Naive thymus-derived CD4-positive, alpha-beta T cell (primary cell): Measurements from ENCODE around the gene LRGUK. TPM values are rescaled to one million over a fixed set of nuclear protein-coding genes. Genes with fewer than 3 reads are reported as not detected.

Source experiments
- ATAC-seq: fragments of 150-1000 bp; cut with Tn5 transposase; 2 replicates; pipeline ENCODE4 v1.10.0; 2021; ENCODE audit warnings: mild to moderate bottlenecking, moderate library complexity
- CTCF ChIA-PET: fragments of 350-600 bp; sonication (Branson Sonifier 250); formaldehyde crosslinking; loops from one replicate; lab custom pipeline; 2021; ENCODE audit warnings: antibody characterized with exemption; lab: Charles Lee
- POLR2A ChIA-PET: fragments of 350-600 bp; sonication (Branson Sonifier 250); formaldehyde crosslinking; loops from one replicate; lab custom pipeline; 2021; ENCODE audit warnings: antibody characterized with exemption, inconsistent platforms; lab: Charles Lee
- DNase-seq, 9 donors: peaks; one replicate each; pipeline versions ENCODE4 v3.0.0 to v3.0.0-alpha.2; 2020 to 2022; ENCODE audit warnings: mixed read lengths in 1 of 9
- H3K27ac ChIP-seq: one replicate; pipeline ENCODE4 v1.7.0; 2013; ENCODE audit warnings: mild to moderate bottlenecking, low read depth, low read length, moderate library complexity
- H3K27me3 ChIP-seq, 2 donors: one replicate each; pipeline ENCODE4 v1.7.0; 2013; ENCODE audit warnings: low read length in 2 of 2, mild to moderate bottlenecking in 2 of 2, moderate library complexity in 2 of 2; ENCODE audit not compliant: control insufficient read depth in 2 of 2, insufficient read depth in 2 of 2
- H3K36me3 ChIP-seq, 3 experiments: 1 replicate in 2 of 3; 2 replicates in 1 of 3; pipeline ENCODE4 v1.7.0; 2013; ENCODE audit warnings: low read length in 3 of 3, mild to moderate bottlenecking in 3 of 3, moderate library complexity in 1 of 3; ENCODE audit not compliant: insufficient read depth in 3 of 3, control insufficient read depth in 2 of 3
- H3K4me1 ChIP-seq, 2 donors: one replicate each; pipeline ENCODE4 v1.7.0; 2013; ENCODE audit warnings: low read length in 2 of 2, mild to moderate bottlenecking in 2 of 2, moderate library complexity in 1 of 2; ENCODE audit not compliant: control insufficient read depth in 2 of 2, insufficient read depth in 2 of 2
- H3K4me3 ChIP-seq: 2 replicates; pipeline ENCODE4 v1.7.0; 2013; ENCODE audit warnings: mild to moderate bottlenecking, low read length
- H3K9me3 ChIP-seq, 3 experiments: 1 replicate in 2 of 3; 2 replicates in 1 of 3; pipeline ENCODE4 v1.7.0; 2013; ENCODE audit warnings: low read length in 3 of 3; ENCODE audit not compliant: control insufficient read depth in 2 of 3
- H3K27ac Mint-ChIP-seq, 9 donors: one replicate each; pipeline ENCODE4 v1.8.0; 2020 to 2022; ENCODE audit warnings: mixed read lengths in 9 of 9, mild to moderate bottlenecking in 8 of 9, moderate library complexity in 5 of 9, inconsistent platforms in 2 of 9
- H3K27me3 Mint-ChIP-seq, 5 donors: one replicate each; pipeline ENCODE4 v1.8.0; 2021 to 2022; ENCODE audit warnings: mixed read lengths in 5 of 5, mild to moderate bottlenecking in 1 of 5
- H3K36me3 Mint-ChIP-seq, 5 donors: one replicate each; pipeline ENCODE4 v1.8.0; 2020 to 2022; ENCODE audit warnings: mixed read lengths in 5 of 5, mild to moderate bottlenecking in 3 of 5, inconsistent platforms in 1 of 5
- H3K4me1 Mint-ChIP-seq, 7 donors: one replicate each; pipeline ENCODE4 v1.8.0; 2020 to 2022; ENCODE audit warnings: mixed read lengths in 7 of 7, mild to moderate bottlenecking in 3 of 7, inconsistent platforms in 1 of 7
- H3K4me3 Mint-ChIP-seq, 10 donors: one replicate each; pipeline ENCODE4 v1.8.0; 2020 to 2022; ENCODE audit warnings: mild to moderate bottlenecking in 10 of 10, mixed read lengths in 10 of 10, moderate library complexity in 6 of 10, inconsistent platforms in 2 of 10
- H3K9me3 Mint-ChIP-seq, 11 donors: one replicate each; pipeline ENCODE4 v1.8.0; 2020 to 2022; ENCODE audit warnings: mixed read lengths in 11 of 11, mild to moderate bottlenecking in 4 of 11, inconsistent platforms in 1 of 11, moderate library complexity in 1 of 11
- intact Hi-C, 2 donors: fragments of 100-400 bp; cut with micrococcal nuclease; formaldehyde crosslinking; loops; one replicate each; pipeline ENCODE4 v1.15.1; 2023
- polyA plus RNA-seq, 2 donors: library from polyadenylated mRNA; unstranded; fragments of 300-500 nt; fragmentation: Illumina TruSeq; gene quantifications; one replicate each; pipeline ENCODE4 v1.2.3, GENCODE V29; 2021
- total RNA-seq, 6 experiments: library from RNA in 5 of 6; stranded (reverse) in 5 of 6; gene quantifications; 1 replicate in 5 of 6; 2 replicates in 1 of 6; pipeline ENCODE4 v1.2.3 and lab custom pipeline; 2021 to 2026

Gene LRGUK
- total and polyA plus RNA-seq, 7 experiments from 2014 or later: 0.22 to 1.0 (median 0.39) TPM; not detected in 1

- intact Hi-C loops: no loop called here
- Mint-ChIP-seq H3K4me3 (no peak overlapping the region), H3K9me3 (no peaks in the 10 kb centered on the region), H3K4me1 (no peaks in the 10 kb centered on the region), H3K27ac (no peak overlapping the region), H3K27me3 (peaks cover 0 to 16% (median 0%) of the 10 kb centered on the region in 5 donors), H3K36me3 (no peaks in the 10 kb centered on the region)
- no peaks in the 10 kb centered on the region for H3K9me3 ChIP-seq
- no peak overlapping the region for H3K27ac ChIP-seq
- POLR2A ChIA-PET: no interaction called here
- CTCF ChIA-PET: no interaction called here
- ATAC-seq: no peak
- H3K4me3 ChIP-seq: no peak overlapping the region
- no peak for DNase-seq
- no peaks in the 10 kb centered on the region for H3K27me3 ChIP-seq
- no peaks in the 10 kb centered on the region for H3K36me3 ChIP-seq
- no peaks in the 10 kb centered on the region for H3K4me1 ChIP-seq
These were observed 61.2 kb downstream of the LRGUK start for GRCh38 chr7:134188311-134188710.

DNA sequence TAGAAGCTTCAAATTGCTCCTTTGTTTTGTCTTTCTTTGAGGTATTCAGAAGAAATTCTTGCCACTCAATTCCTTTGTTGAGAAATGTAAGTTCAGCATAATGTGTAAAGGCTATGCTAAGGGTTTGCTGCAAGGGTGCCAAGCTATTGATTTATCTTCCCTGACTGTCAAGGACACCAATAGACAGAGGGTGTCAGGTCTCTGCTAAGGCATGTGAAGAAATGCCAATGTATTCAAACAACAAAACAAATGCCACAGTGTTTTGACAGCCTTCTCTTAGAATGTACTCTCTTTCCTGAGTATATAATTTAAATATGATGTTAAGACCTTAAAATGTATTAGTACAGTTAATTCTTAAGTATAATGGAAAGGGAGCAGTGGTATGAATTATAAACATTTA, 62.4 kb downstream of the LRGUK start:
- peaks cover 0 to 11% (median 4%) of the 10 kb centered on the region in 5 donors for H3K27me3 Mint-ChIP-seq
- POLR2A ChIA-PET: no interaction called here
- no peak overlapping the region for H3K4me3 Mint-ChIP-seq

DNA sequence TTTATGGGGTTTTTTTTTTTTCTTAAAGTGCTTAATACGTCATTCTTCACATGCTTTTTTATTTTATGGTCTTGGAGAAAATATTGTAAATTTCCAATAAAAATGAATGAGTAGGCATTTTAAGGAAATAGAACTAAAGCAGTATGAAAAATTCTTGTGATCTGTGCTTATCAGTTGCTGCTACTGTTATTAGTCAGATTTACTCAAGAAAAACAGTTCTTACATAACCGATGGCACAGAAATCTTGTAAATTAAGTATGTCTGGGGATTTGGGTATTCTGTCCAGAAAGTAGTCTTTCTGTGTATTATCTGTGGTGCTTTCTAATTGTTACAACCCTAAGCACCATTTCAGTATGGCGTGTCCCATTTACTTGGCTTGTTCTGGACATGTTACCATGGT, 64.7 kb downstream of the LRGUK start:
- Histone ChIP-seq H3K27ac (no peak overlapping the region), H3K9me3 (no peaks in the 10 kb centered on the region), H3K36me3 (no peaks in the 10 kb centered on the region), H3K4me1 (no peaks in the 10 kb centered on the region), H3K4me3 (no peak overlapping the region), H3K27me3 (no peaks in the 10 kb centered on the region)
- H3K27me3 Mint-ChIP-seq: peaks cover 0 to 11% (median 4%) of the 10 kb centered on the region in 5 donors
- H3K4me3 Mint-ChIP-seq: no peak overlapping the region
- H3K27ac Mint-ChIP-seq: no peak overlapping the region
- no peaks in the 10 kb centered on the region for H3K36me3 Mint-ChIP-seq
- POLR2A ChIA-PET: no interaction called here
- intact Hi-C loops: no loop called here
- no peaks in the 10 kb centered on the region for H3K9me3 Mint-ChIP-seq
- no peak for DNase-seq
- no peak for ATAC-seq
- no peaks in the 10 kb centered on the region for H3K4me1 Mint-ChIP-seq
- CTCF ChIA-PET: no interaction called here

More for the DNA sequence above, 62.4 kb downstream of the LRGUK start:
- Mint-ChIP-seq H3K9me3 (no peaks in the 10 kb centered on the region), H3K27ac (no peak overlapping the region), H3K4me1 (no peaks in the 10 kb centered on the region), H3K36me3 (no peaks in the 10 kb centered on the region)
- intact Hi-C loops: no loop called here
- Histone ChIP-seq H3K4me1 (no peaks in the 10 kb centered on the region), H3K27me3 (no peaks in the 10 kb centered on the region), H3K27ac (no peak overlapping the region), H3K36me3 (no peaks in the 10 kb centered on the region), H3K4me3 (no peak overlapping the region), H3K9me3 (no peaks in the 10 kb centered on the region)
- no peak for ATAC-seq
- CTCF ChIA-PET: no interaction called here
- no peak for DNase-seq

DNA sequence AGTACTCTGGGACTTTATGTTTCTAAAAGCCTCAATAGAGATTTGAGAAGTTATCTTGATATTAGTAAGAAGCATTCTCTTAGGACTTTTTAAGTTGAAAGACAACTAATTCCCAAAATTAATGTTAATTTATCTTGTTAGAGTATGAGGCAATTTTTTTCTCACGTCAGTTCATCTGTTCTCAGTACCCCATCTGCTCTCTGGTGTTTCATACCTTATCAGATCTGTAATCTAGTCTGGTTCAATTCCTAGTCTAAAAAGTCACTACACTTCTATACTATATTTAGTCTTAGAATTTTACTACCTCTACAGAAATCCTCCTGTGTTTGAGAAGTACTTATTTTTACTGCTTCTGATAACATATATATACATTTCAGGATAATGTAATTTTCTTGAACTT, 66.1 kb downstream of the LRGUK start:
- DNase-seq: no peak
- Histone ChIP-seq H3K27me3 (no peaks in the 10 kb centered on the region), H3K27ac (no peak overlapping the region), H3K9me3 (no peaks in the 10 kb centered on the region), H3K4me1 (no peaks in the 10 kb centered on the region), H3K36me3 (no peaks in the 10 kb centered on the region), H3K4me3 (no peak overlapping the region)
- ATAC-seq: no peak
- no peak overlapping the region for H3K27ac Mint-ChIP-seq
- CTCF ChIA-PET: no interaction called here
- H3K27me3 Mint-ChIP-seq: peaks cover 0 to 10% (median 4%) of the 10 kb centered on the region in 5 donors
- no peaks in the 10 kb centered on the region for H3K4me1 Mint-ChIP-seq
- intact Hi-C loops: no loop called here
- no peak overlapping the region for H3K4me3 Mint-ChIP-seq
- H3K36me3 Mint-ChIP-seq: no peaks in the 10 kb centered on the region
- no peaks in the 10 kb centered on the region for H3K9me3 Mint-ChIP-seq
- POLR2A ChIA-PET: no interaction called here

DNA sequence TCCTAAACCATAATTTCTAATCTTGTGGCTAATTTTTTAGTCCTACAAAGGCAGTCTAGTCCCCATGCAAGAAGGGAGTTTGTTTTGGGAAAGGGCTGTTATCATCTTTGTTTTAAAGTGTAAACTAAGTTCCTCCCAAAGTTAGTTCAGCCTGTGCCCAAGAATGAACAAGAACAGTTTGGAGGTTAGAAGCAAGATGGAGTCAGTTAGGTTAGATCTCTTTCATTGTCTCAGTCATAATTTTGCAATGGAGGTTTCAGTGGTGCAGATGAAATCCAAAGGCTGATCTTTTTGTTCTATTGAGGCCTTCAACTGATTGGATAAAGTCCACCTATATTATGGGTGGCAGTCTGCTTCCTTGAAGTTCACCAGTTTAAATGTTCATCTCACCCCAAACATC, 68.1 kb downstream of the LRGUK start:
- Histone ChIP-seq H3K36me3 (no peaks in the 10 kb centered on the region), H3K9me3 (no peaks in the 10 kb centered on the region), H3K4me3 (no peak overlapping the region), H3K27ac (no peak overlapping the region), H3K27me3 (no peaks in the 10 kb centered on the region), H3K4me1 (no peaks in the 10 kb centered on the region)
- H3K4me1 Mint-ChIP-seq: no peaks in the 10 kb centered on the region
- DNase-seq (no peak), ATAC-seq (no peak)
- POLR2A ChIA-PET: no interaction called here
- H3K27ac Mint-ChIP-seq: no peak overlapping the region
- no peaks in the 10 kb centered on the region for H3K9me3 Mint-ChIP-seq
- H3K4me3 Mint-ChIP-seq: no peak overlapping the region
- intact Hi-C loops: no loop called here
- CTCF ChIA-PET: no interaction called here
- peaks cover 0 to 12% (median 3%) of the 10 kb centered on the region in 5 donors for H3K27me3 Mint-ChIP-seq
- H3K36me3 Mint-ChIP-seq: no peaks in the 10 kb centered on the region

GRCh38 chr7:134196439-134196838, 69.3 kb downstream of the LRGUK start:
- ChIA-PET POLR2A (no interaction called here), CTCF (no interaction called here)
- Mint-ChIP-seq H3K9me3 (no peaks in the 10 kb centered on the region), H3K27ac (no peak overlapping the region), H3K36me3 (no peaks in the 10 kb centered on the region), H3K27me3 (peaks cover 0 to 12% (median 3%) of the 10 kb centered on the region in 5 donors), H3K4me3 (no peak overlapping the region), H3K4me1 (no peaks in the 10 kb centered on the region)
- no peak for DNase-seq
- Histone ChIP-seq H3K27me3 (no peaks in the 10 kb centered on the region), H3K36me3 (no peaks in the 10 kb centered on the region), H3K9me3 (no peaks in the 10 kb centered on the region), H3K4me3 (no peak overlapping the region), H3K4me1 (no peaks in the 10 kb centered on the region), H3K27ac (no peak overlapping the region)
- ATAC-seq: no peak
- intact Hi-C loops: no loop called here

DNA sequence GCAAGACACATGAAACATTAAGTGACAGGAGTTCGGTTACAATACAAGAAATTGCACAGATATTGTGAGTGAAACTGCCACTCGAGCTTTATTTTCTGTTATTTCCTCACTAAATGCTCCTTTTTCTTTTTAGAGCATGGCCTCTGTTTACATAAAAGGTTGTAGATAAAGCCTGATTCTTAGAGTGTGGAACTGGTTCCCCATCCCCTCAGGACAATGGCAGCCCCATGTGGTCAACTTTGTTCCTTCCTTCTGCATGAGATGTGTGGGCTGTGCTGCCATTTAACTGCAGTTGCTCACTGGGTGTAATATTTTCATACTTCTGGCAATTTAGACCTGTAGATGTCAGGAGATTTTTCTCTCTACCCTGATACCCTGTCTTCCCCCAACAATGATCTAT, 70.2 kb downstream of the LRGUK start:
- Mint-ChIP-seq H3K4me1 (no peaks in the 10 kb centered on the region), H3K36me3 (no peaks in the 10 kb centered on the region), H3K4me3 (no peak overlapping the region), H3K27me3 (peaks cover 0 to 12% (median 3%) of the 10 kb centered on the region in 5 donors), H3K9me3 (no peaks in the 10 kb centered on the region), H3K27ac (no peak overlapping the region)
- no peaks in the 10 kb centered on the region for H3K36me3 ChIP-seq
- no peak overlapping the region for H3K4me3 ChIP-seq
- no peak for ATAC-seq
- no peaks in the 10 kb centered on the region for H3K27me3 ChIP-seq
- no peaks in the 10 kb centered on the region for H3K4me1 ChIP-seq
- ChIA-PET CTCF (no interaction called here), POLR2A (no interaction called here)
- no peak overlapping the region for H3K27ac ChIP-seq
- no peak for DNase-seq
- intact Hi-C loops: no loop called here
- H3K9me3 ChIP-seq: no peaks in the 10 kb centered on the region
